Stimulated activated CD8-positive, alpha-beta memory T cell treated with anti-CD3 and anti-CD28 coated beads, Interleukin-7, amount 100 ng/mL, for 1 hour (primary cell): Measurements from ENCODE around the gene LHFPL2.

Experiments used
- DNase-seq, 2 donors: peaks; one replicate each; pipeline ENCODE4 v3.0.0-alpha.2; 2020; ENCODE audit warnings: low read depth in 2 of 2

Gene LHFPL2

DNA sequence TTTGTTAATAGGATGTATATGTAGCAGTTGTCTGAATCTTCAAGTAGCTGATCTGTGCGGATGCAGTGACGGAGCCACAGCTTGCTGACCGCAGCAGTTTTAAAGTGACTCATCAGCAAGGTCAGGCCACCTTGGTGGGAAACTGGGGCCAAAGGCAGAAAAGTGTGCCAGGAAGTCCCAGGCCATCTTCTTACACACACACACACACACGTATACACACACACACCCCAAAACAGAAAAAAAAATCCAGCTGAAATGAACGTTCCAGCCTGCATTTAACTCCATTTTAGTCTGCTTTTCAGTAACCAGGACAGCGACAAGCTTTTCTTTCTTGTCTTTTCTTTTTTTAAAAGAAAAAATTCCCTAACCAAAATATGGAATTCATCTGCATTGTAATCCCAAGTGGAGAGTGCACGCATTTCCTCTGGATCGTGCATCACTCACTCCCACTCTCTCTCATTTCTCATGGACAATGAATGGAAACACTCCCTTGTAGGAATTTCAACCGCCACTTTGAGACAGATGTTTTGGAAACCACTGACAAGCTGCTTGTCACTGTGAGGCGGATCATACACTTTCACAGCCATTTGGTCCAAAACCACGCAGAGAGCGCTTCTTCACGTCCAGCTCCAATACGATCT lies 103.9 kb downstream of the LHFPL2 start:
- no peak for DNase-seq

DNA sequence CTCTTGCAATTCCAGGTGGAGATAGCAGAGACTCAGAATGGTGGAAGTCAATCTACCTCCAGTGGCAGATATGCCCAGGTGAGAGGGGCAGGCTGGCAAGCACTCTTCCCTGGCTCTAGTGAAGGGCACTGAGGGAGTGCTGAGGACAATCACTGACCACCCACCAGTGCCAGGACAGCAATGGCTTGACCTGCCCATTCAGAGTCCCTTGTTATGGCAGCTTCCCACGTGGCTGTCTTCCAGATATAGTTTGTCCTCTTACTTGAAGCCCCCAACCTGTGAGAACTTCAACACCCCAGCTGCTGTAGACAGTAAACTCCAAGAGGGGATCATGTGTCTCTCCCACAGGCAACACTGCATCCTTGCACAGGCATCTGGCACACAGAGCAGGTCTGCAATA lies 104.7 kb downstream of the LHFPL2 start:
- DNase-seq = no peak

DNA sequence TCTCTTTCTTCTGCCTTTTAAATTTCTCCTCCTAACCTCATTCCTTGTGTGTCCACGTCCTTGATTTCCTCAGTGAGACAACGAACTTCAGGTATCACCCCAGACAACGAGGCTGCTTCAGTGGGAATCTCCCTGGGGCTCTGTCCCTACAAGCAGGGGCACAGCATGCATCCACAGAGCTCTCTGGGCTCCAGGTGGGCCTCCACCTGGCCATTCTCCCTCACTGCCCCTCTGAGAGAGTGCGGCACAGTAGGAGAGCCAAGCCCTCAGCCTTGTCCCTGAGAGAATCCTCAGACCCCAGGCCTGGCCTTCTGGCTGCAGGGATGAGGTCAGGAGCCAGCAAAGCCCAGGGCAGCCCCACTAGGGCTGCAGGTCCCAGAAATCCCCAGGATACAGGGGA lies 105.3 kb downstream of the LHFPL2 start:
- no peak for DNase-seq

DNA sequence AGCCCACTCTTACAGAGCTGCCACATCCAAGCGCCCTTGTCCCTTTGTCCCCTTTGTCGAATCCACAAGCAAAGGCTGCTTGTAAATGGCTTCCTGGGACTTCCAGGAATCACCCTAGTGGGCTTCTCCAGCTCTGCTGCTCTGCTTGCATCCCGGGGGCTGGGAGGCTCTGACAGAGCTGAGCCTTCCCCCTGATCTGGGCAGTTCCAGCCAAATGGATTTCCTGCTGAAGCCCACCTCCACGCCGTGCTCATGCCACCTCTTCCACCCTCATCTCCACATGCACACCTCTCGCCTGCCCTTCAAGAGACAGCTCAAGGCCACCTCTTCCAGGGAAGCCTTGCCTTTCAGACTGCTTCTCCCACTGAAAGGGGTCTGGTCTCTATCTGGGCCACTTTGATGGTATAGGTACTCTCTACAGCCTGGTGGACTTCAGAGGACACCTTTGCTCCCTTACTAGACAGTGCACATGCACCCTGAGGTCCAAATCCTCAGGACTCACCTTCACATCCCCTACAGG lies 106.2 kb downstream of the LHFPL2 start:
- no peak for DNase-seq

DNA sequence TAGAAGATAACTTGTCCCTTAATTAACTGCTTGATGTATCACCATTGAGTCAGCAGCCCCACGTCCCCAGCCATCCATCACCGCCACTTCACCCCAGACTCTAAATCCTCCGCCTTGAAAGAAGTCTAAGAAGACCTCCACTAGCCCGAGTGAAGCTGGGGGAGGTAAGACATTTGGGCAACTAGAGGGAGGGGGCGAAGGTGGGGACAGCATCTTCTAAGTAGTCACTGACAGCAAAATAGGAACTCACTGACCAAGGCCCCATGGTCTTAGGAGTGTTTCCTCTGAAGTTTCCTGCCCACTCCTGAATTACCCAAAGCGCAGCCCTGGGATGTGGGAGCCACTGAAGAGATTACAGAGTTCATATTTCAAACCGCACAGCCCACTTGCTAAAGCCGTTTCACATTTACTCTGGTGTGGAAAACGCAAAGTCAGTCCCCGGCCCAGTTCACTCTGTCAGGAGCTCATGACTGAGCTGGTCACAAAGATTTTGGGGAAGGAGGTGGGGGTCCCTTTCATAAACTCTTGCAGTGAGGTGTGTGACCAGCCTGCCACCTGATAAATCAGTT lies 107.4 kb downstream of the LHFPL2 start:
- DNase-seq = no peak

DNA sequence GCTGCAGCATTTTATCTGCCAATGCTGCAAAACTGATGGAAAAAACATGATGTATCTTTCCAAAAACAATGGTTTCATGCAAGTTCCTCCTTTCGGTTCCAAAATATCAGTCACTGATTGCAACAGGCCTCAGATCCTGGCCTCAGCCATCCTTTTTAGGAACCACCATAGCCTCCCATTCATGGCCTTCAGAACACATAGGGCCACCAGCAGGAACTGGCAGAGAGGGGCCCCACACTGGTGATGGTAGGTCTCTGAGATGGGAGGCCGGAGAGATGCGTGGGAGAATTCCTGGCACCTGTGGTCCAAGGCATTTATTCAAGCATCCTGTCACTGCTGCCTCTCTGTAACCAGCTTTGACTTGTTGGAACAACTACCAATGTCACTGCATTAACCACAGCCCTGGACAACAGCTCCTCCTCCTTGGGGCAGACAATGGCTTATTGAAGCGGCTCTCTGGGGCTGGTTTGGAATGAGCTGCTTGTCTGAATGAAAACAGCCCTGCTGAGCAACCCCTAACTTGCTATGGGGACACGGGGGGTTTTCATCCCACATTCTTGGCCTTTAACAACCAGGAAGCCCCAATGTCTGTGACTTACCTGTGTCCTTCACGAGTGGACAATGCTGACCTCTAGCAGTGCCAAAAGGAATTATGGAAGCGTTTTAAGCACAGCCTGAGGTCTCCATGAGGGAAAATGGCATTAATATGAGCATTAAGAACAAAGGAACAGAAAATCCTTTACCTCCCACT lies 108.1 kb downstream of the LHFPL2 start:
- no peak for DNase-seq

DNA sequence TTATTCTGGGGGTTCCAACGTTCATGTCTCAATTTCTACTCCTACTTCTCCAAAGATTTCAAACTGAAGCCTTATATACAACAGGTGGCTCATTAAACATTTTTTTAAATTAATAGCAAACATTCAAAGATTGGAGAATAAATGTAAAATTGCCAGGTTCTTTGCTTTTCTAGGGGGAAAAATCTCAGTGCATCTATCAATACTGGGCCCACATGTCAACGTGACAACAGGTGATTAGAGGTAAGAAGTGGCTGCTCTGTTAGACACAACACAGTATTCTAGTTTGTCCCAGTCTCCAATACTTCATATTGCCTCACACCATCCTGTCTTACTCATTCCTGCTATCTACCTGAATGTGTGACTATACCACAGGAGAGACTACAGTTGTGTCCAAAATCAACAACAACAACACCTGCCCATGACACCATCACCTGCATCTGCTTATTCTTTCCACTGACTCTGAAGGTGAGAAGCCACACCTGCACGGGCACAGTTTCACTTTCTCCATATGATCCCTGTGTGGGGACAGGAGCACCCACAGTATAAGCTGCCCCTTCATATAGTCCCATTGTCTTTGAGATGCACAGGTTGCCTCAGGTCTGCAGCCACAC lies 110.2 kb downstream of the LHFPL2 start:
- no peak for DNase-seq

DNA sequence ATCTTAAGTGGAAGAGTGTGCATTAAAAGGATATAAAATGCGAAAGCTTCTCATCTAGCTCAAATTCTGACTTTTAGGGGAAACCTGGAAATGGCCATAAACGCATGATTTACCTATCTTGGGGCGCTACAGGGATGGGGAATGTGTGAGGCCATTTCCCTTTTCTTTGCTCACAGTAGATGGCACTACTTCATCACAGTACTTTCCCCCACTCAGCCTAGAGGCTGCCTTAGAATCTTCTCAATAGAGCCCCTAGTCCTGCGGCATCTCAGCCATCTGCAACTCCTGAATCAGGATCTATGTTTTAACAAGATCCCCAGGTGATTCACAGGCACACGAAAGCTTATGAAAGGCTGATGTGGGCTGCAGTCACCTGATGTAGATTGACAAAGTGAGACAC lies 110.8 kb downstream of the LHFPL2 start:
- DNase-seq = no peak

DNA sequence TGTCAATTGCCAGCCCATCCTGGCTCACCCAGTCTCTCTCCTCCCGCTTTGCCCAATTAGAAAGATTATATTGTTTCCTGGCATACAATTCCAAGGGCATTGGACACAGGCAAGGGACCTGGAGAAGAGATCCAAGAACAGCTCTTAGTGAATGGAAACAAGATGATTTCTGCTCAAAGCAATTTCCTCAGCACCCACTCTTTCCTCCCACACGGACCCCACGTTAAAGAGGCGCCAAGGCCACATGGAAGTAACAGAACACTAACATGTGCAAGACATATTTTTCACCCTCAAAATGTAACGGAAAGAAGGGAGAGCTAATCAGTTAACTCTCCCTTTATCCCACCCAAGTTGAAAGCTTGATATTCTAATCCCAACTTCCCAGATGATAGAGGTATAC lies 111.2 kb downstream of the LHFPL2 start:
- no peak for DNase-seq

DNA sequence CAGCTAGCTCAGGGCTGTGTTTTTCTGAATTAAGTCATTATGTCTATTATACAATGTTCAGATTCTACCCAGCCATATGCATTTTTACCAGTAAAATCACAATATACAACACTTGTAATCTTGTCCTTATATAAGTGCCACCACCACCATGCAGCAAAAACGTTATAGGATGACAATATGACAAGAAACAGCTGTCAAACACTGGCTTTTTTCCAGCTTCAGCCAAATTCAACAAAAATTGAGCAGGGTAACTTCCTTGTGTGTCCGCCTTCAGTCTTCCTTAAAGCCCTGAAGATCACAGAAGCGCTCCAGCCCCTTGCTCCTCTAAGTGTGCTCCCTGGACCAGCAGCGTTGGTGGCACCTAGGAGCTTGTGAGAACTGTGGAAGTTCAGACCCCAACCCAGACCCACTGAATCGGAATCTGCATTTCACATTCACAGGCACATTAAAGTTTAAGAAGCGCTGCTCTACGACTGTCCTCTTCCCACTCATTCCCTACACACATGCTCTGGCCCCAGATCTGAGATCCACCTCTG lies 111.8 kb downstream of the LHFPL2 start:
- DNase-seq = no peak

DNA sequence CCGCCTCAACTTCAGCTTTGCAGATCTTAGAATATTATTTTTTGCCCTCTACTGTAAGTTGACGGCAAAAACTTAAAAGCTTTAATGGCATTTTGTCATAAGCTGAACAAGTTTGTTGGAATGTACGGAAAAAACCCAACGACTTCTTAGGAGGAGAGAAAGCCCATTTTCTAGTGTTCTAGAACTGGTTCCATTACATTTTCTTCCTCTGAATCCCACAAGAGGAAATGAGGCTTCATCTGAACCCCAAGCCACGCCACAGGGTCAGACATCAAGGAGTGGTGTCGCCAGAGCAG lies 113.7 kb downstream of the LHFPL2 start:
- no peak for DNase-seq

DNA sequence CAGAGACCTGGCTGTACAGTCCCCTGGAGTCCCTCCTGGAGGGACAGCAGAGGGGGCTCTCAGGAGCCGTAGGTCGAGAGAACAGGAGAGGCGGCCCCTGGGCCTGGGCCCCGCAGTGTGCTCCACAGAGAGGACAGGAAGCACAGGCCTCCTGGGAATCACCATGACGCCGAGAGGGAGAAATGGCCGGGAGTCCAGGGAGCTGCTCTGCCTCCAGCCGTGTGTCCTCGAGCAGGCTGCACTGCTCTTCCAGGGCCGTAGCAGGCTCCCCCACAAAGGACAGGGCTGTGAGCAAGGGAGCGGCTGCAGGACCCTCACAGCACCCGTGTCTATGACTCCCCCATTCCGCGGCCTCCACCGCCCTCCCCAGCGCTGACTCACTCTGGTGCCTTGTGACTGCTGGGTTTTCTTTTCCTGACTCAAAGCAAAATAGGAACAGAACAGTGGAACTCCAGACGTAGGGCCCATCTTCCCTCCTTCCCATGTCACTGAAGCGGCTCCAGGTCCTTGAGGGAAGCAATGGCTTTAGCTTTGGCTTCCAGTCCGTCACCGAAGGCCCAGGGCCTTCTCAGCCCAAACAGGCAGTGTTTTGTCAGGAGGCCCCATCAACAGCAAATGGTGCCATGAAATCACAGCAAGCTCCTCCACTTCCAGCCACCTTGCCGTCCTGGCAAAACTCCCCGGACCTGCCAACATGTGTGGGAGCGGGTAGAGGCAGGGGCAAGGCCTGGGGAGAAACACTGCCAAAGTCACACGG lies 114.2 kb downstream of the LHFPL2 start:
- DNase-seq = no peak

DNA sequence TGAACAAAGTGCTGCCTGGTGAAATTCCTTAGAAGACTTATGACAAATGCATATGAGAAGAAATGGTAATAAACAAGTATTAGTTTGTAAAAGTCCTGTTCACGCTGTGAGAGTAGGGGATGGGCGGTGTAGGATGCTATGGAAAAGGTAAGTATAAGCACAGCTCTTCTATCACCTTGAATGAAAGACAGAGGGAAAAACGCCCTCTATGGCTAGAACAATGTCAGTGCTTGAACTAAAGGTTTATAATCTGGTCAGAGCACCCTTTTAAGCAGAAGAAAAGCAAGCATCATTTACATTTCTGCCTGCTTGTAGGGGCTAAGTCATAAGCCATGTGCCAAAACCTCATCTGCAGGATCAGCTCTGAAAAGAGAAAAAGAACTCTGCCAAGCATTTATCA lies 115.2 kb downstream of the LHFPL2 start:
- DNase-seq = no peak

DNA sequence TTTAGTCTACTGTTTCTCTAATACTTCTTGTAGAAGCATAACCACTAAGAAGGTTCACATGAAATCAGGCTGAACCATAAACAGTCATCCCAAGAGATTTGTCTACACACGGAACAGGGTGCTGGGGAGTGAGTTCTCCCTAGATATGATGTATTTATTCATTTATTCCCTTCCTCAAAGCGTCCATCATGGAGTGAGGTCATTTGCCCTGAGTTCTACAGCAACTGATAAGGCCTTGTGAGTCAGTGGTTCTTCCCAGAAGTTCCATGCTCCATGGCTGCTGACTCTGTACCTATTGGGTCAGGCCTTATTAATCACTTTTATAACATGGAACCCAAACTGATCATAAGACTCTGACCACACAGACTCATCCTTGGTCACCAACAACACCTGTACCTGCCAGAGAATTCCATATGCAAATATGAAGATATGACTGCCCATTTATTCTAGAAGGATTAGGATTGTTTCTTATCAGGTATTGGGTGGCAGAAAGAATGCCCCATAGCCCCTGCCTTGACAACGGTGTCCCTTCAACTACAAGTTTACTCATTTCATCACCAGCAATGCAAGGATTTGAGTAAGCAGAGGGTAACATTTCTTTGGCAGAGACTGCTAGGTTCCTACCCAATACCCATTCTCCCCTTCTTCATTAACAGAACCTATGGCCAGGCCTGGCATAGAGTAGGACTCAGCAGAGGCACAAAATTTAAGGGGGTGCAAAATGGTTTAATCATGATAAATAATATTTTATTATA lies 118.1 kb downstream of the LHFPL2 start:
- no peak for DNase-seq

DNA sequence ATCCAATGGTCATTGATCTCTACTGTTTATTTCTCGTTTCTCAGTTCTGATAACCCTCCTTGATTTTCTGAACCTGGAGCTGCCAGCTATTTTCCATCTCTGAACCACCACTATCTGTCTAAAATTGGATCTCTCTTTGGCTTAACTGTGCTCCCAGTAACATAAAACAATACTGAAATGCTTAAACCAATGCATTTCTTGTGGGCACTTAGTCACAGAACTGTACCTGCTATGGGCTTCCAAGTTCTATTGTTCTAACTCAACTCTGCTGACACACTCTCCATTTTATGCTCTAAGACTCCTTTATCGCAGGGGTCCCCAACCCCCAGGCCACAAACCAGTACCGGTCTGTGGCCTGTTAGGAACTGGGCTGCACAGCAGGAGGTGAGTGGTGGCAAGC lies 120.6 kb downstream of the LHFPL2 start:
- DNase-seq = no peak

DNA sequence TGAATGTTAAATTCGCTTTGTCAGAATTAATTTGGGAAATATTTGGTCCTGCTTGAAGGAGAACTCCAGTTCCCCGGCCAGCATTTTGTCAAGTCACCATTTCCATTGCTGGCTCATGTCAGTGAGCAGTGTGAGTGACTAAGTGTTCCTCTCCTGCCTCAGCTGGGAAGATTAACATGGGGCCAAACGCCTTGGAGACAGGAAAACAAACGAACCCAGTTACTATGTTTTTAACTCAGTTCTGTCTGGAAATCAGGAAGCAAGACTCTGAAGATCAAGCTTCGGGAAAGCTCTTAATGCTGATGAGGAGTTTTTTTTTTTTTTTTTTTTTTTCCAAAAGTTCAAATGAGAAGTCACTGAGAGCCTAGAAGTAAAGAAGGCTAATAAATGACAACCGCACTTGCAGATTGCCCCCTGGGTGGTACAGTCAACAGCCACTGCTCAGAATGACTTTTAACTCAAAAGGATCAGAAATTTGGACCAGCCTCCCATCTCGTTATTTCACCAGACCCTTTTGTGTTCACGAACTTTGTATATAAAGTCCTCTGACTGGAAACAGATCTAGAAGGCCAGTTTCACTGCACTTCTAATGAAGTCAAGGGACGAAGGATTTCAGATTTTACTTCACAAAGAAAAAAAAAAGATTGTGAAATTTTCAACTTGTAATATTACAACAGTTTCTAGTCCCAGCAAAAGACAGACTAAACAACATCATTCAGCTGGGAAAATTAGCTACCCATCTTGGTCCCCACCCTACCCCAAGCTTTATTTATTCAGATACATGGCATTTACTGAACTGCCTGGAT lies 121.3 kb downstream of the LHFPL2 start:
- no peak for DNase-seq

DNA sequence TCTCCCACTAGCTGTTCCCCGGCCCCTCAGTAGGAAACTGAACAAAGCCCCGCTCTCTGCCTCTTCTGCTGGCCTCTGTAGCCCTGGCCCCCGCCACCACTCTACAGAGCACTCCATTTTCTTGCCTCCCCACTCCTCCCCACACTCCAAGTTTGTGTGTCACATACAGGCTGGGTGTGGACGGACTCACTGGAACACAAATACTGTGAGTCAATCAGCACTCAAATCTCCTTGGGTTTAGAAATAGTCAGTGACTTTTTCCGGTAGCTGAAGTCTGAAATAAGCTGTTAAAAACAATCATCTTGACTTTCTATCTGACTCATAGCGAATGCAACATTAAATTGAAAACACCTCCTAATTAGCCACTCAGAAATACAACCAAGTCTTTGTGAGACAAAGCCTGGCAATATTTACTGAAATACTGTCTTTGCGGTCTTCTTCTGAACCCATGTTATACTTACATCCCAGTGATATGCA lies 122.5 kb downstream of the LHFPL2 start:
- no peak for DNase-seq

DNA sequence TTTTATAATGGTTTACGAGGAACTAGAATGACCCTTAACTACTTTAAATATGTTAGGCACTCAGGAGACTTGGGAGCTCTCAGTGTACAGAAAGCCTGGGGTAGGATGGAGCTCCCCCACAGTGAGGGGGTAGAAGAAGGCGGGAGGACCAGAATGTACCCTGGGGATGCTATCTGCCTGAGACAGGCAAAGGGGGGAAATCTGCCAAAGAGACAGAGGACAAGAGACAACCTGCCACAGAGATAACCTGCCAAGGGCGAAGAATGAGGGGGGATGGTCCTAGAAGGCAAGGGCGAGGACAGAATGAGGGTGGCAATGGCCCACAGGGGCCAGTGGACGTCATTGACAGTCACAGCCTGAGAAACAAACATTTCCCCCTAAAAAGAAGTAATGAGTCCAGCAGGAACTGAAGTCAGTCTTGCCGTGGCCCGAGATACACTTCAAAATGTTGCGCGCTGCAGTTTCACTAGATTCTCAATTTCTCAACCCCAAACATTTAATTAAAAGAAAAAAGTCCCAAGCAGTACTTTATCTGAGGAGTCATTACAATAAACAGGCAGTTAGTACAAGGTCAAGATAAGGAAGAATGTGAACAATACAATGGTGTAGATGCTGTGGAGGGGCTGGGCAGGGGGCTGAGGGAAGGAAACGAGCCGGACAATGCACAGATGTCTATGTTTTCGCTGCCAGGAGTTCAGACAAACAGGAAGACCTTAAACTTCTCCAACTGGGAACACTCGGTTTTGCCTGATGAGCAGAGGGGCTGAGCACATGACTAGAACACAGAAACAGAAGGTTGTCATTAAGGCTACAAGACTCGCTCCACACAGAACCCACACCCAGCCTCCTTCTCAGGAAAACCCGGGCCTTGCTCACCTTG lies 125.0 kb downstream of the LHFPL2 start:
- no peak for DNase-seq
